ENCODE data around the gene DTNB.

Gene DTNB

GRCh38 chr2:25606892-25607291 is 66.5 kb downstream of the DTNB start:
- TF ChIP-seq CTCF (IDR thresholded peaks at IDR 0.05) = peak; percentile 60

GRCh38 chr2:25602333-25602723 is 71.0 kb downstream of the DTNB start:
- no peak for TF ChIP-seq CTCF (IDR thresholded peaks at IDR 0.05)

GRCh38 chr2:25598911-25599310 is 74.5 kb downstream of the DTNB start:
- TF ChIP-seq CTCF (IDR thresholded peaks at IDR 0.05) = no peak

GRCh38 chr2:25598332-25598731 is 75.0 kb downstream of the DTNB start:
- no peak for TF ChIP-seq CTCF (IDR thresholded peaks at IDR 0.05)

- no peak for TF ChIP-seq CTCF (IDR thresholded peaks at IDR 0.05)
Measured at GRCh38 chr2:25597881-25598280, 75.5 kb downstream of the DTNB start.

GRCh38 chr2:25596516-25597244 is 76.7 kb downstream of the DTNB start:
- TF ChIP-seq CTCF (IDR thresholded peaks at IDR 0.05) = no peak

- no peak for TF ChIP-seq CTCF (IDR thresholded peaks at IDR 0.05)
Measured at GRCh38 chr2:25595393-25595792, 78.0 kb downstream of the DTNB start.

GRCh38 chr2:25594991-25595390 is 78.4 kb downstream of the DTNB start:
- no peak for TF ChIP-seq CTCF (IDR thresholded peaks at IDR 0.05)

All from LNCAP (cell line).